HepG2 (cell line): ENCODE data around the gene GSTM4. TPM values are rescaled to one million over a fixed set of nuclear protein-coding genes. Genes with fewer than 3 reads are reported as not detected.

Source experiments
- CEBPG ChIP-seq: IDR thresholded peaks from 2 replicates; pipeline ENCODE4 v1.6.1; 2016
- CREM ChIP-seq, 2 experiments: sonication (generic) in 1 of 2; formaldehyde crosslinking in 1 of 2; IDR thresholded peaks; 2 replicates each; pipeline versions ENCODE4 v1.4.0 to v1.6.1; 2016 to 2020; ENCODE audit warnings: antibody characterized with exemption in 1 of 2, mild to moderate bottlenecking in 1 of 2, missing genetic modification reagents in 1 of 2
- E2F1 ChIP-seq: sonication (generic); formaldehyde crosslinking; IDR thresholded peaks from 2 replicates; pipeline ENCODE4 v1.5.0; 2020; ENCODE audit warnings: missing genetic modification reagents
- FOSL2 ChIP-seq: sonication (generic); formaldehyde crosslinking; IDR thresholded peaks from 2 replicates; pipeline ENCODE4 v1.4.0; 2020; ENCODE audit warnings: missing genetic modification reagents
- FOXP4 ChIP-seq: sonication (generic); formaldehyde crosslinking; IDR thresholded peaks from 2 replicates; pipeline ENCODE4 v1.4.0; 2020; ENCODE audit warnings: missing genetic modification reagents
- KAT8 ChIP-seq: IDR thresholded peaks from 2 replicates; pipeline ENCODE4 v1.6.1; 2016; ENCODE audit warnings: missing genetic modification reagents, missing compliant biosample characterization
- MIER2 ChIP-seq: IDR thresholded peaks from 2 replicates; pipeline ENCODE4 v1.6.1; 2016; ENCODE audit warnings: missing biosample characterization, missing genetic modification reagents
- NBN ChIP-seq: fragments of 450-650 bp; conservative IDR thresholded peaks from 2 replicates; pipeline ENCODE4 v1.6.1; 2017
- NCOA5 ChIP-seq: sonication (generic); formaldehyde crosslinking; IDR thresholded peaks from 2 replicates; pipeline ENCODE4 v1.4.0; 2020; ENCODE audit warnings: missing genetic modification reagents
- NFE2L2 ChIP-seq: fragments of 150-350 bp; IDR thresholded peaks from 2 replicates; pipeline ENCODE4 v1.6.1; 2014; ENCODE audit warnings: low read length
- RAD51 ChIP-seq: fragments of 450-650 bp; IDR thresholded peaks from 2 replicates; pipeline ENCODE4 v1.6.1; 2016; ENCODE audit warnings: borderline replicate concordance
- SNAPC4 ChIP-seq: sonication (generic); formaldehyde crosslinking; IDR thresholded peaks from 2 replicates; pipeline ENCODE4 v1.4.0; 2020; ENCODE audit warnings: mild to moderate bottlenecking, missing genetic modification reagents
- SOX13 ChIP-seq, 3 experiments: fragments of 450-650 bp in 1 of 3; sonication (generic) in 1 of 3; formaldehyde crosslinking in 1 of 3; IDR thresholded peaks in 2 of 3; conservative IDR thresholded peaks in 1 of 3; 2 replicates each; pipeline versions ENCODE4 v1.5.0 to v1.6.1; 2016 to 2020; ENCODE audit warnings: antibody characterized with exemption in 1 of 3, mild to moderate bottlenecking in 1 of 3, missing compliant biosample characterization in 1 of 3, missing genetic modification reagents in 1 of 3, moderate library complexity in 1 of 3
- ZBTB7A ChIP-seq: sonication (generic); formaldehyde crosslinking; IDR thresholded peaks from 2 replicates; pipeline ENCODE4 v1.8.0; 2022; ENCODE audit warnings: mild to moderate bottlenecking, missing genetic modification reagents
- ZFP1 ChIP-seq: IDR thresholded peaks from 2 replicates; pipeline ENCODE4 v1.6.1; 2016
- ZMYM4 ChIP-seq: sonication (generic); formaldehyde crosslinking; IDR thresholded peaks from 2 replicates; pipeline ENCODE4 v1.8.1; 2023; ENCODE audit warnings: mild to moderate bottlenecking, missing genetic modification reagents
- ZNF546 ChIP-seq: sonication (generic); formaldehyde crosslinking; conservative IDR thresholded peaks from 2 replicates; pipeline ENCODE4 v1.8.1; 2023; ENCODE audit warnings: mild to moderate bottlenecking, missing genetic modification reagents
- ZNF644 ChIP-seq: IDR thresholded peaks from 2 replicates; pipeline ENCODE4 v1.6.1; 2016; ENCODE audit warnings: low read depth
- ZNF720 ChIP-seq: sonication (generic); formaldehyde crosslinking; IDR thresholded peaks from 2 replicates; pipeline ENCODE4 v1.4.0; 2020; ENCODE audit warnings: missing genetic modification reagents
- ZNF784 ChIP-seq: sonication (generic); formaldehyde crosslinking; IDR thresholded peaks from 2 replicates; pipeline ENCODE4 v1.5.1; 2020; ENCODE audit warnings: missing genetic modification reagents, mild to moderate bottlenecking, borderline replicate concordance
- polyA plus RNA-seq, 8 experiments: library from polyadenylated mRNA; depleted of rRNA in 3 of 8; stranded (reverse) in 7 of 8; unstranded in 1 of 8; fragments of >200 nt; fragmentation: Illumina TruSeq in 4 of 8; extraction: Trizol in 4 of 8; gene quantifications; 2 replicates each; pipeline versions ENCODE4 v1.2.1 to v1.2.3, GENCODE V29; 2011 to 2016; ENCODE audit warnings: low read depth in 4 of 8, missing spikeins in 1 of 8, mixed read lengths in 1 of 8; ENCODE audit not compliant: insufficient read depth in 1 of 8
- total RNA-seq, 5 experiments: library from RNA; depleted of rRNA; stranded (reverse); fragments of >200 nt; fragmentation: Illumina TruSeq; extraction: Trizol; gene quantifications; 2 replicates each; pipeline ENCODE4 v1.2.3, GENCODE V29; 2016; ENCODE audit warnings: low read depth in 1 of 5

Gene GSTM4
- total and polyA plus RNA-seq, 2 of the 13 experiments (the other 11 are each of a cell fraction or from before 2014, with no cell fraction given) = 25.3 to 40.8 TPM

GRCh38 chr1:109618661-109619575 lies 37.0 kb upstream of the GSTM4 start (continued):
- no peak for TF ChIP-seq SOX13 (IDR thresholded peaks at IDR 0.05)
- TF ChIP-seq SOX13 (CRISPR knock-in tag; conservative IDR thresholded peaks at IDR 0.05 in 1 of 2, IDR thresholded peaks at IDR 0.05 in 1 of 2) = peak in 1 of 2 experiments; percentile 77; a peak in 2 of 4 replicates
- peak; percentile 76 for TF ChIP-seq CREM (IDR thresholded peaks at IDR 0.05)
- no peak for TF ChIP-seq CREM (CRISPR knock-in tag; IDR thresholded peaks at IDR 0.05)
- TF ChIP-seq ZNF546 (CRISPR knock-in tag) = no peak
- TF ChIP-seq NBN = no peak
- TF ChIP-seq ZNF644 (CRISPR knock-in tag) = peak; percentile 72; the same call in 1 of the 2 replicates
- no peak for TF ChIP-seq ZNF720
- no peak for TF ChIP-seq NCOA5 (CRISPR knock-in tag)
- TF ChIP-seq E2F1 (CRISPR knock-in tag) = no peak; the same call in 1 of the 2 replicates
- TF ChIP-seq FOSL2 (CRISPR knock-in tag) = peak; percentile 23; the same call in 1 of the 2 replicates
- TF ChIP-seq FOXP4 = peak; percentile 59; the same call in 1 of the 2 replicates
- no peak for TF ChIP-seq SNAPC4 (CRISPR knock-in tag)
- no peak for TF ChIP-seq ZBTB7A (CRISPR knock-in tag)
- TF ChIP-seq ZNF784 (CRISPR knock-in tag) = no peak
- TF ChIP-seq ZMYM4 (CRISPR knock-in tag) = peak; percentile 59; the same call in 1 of the 2 replicates
- TF ChIP-seq NFE2L2 = no peak
- TF ChIP-seq RAD51 = no peak
- no peak for TF ChIP-seq CEBPG (CRISPR knock-in tag)
- no peak for TF ChIP-seq ZFP1 (CRISPR knock-in tag)
- TF ChIP-seq MIER2 (CRISPR knock-in tag) = 0 out of 2 replicates have a peak, but pooled peaks have one; percentile 16
- peak; percentile 28; the same call in 1 of the 2 replicates for TF ChIP-seq KAT8 (CRISPR knock-in tag)
